Upper lobe of left lung (tissue), 6 donors: ENCODE measurements around the gene MDC1. TPM values are rescaled to one million over a fixed set of nuclear protein-coding genes. Genes with fewer than 3 reads are reported as not detected.

ENCODE experiments used
- ATAC-seq, 2 donors: fragments of 200-7000 bp; cut with Tn5 transposase; one replicate each; pipeline ENCODE4 v1.9.1; 2022; ENCODE audit warnings: mild to moderate bottlenecking in 2 of 2, moderate library complexity in 2 of 2; ENCODE audit not compliant: low FRiP score in 2 of 2
- DNase-seq, 2 donors: peaks; one replicate each; pipeline ENCODE4 v3.0.0-alpha.2; 2019 to 2020
- H3K27ac ChIP-seq, 4 donors: fragments of 200-600 bp; sonication (generic); one replicate each; pipeline ENCODE4 v1.5.1; 2016 to 2019
- H3K27me3 ChIP-seq, 4 donors: fragments of 200-600 bp; sonication (generic); one replicate each; pipeline ENCODE4 v1.5.1; 2017 to 2019
- H3K36me3 ChIP-seq, 4 donors: fragments of 200-600 bp; sonication (generic); one replicate each; pipeline ENCODE4 v1.5.1; 2016 to 2019
- H3K4me1 ChIP-seq, 4 donors: fragments of 200-600 bp; sonication (generic); one replicate each; pipeline ENCODE4 v1.5.1; 2018 to 2019
- H3K4me3 ChIP-seq, 4 donors: fragments of 200-600 bp; sonication (generic); one replicate each; pipeline ENCODE4 v1.5.1; 2017 to 2019; ENCODE audit warnings: mild to moderate bottlenecking in 2 of 4, moderate library complexity in 1 of 4
- H3K9me3 ChIP-seq, 4 donors: fragments of 200-600 bp; sonication (generic); one replicate each; pipeline ENCODE4 v1.5.1; 2018 to 2019
- EP300 ChIP-seq, 4 donors: sonication (generic); formaldehyde crosslinking; IDR thresholded peaks; one replicate each; pipeline ENCODE4 v1.5.1; 2017; ENCODE audit warnings: antibody characterized with exemption in 4 of 4, control low read depth in 2 of 4
- POLR2A ChIP-seq, 4 donors: fragments of 450-650 bp; IDR thresholded peaks; one replicate each; pipeline ENCODE4 v1.5.1; 2016 to 2017; ENCODE audit warnings: antibody characterized with exemption in 4 of 4, mild to moderate bottlenecking in 2 of 4
- POLR2AphosphoS5 ChIP-seq, 2 donors: sonication (generic); formaldehyde crosslinking; IDR thresholded peaks; one replicate each; pipeline ENCODE4 v1.5.1; 2017; ENCODE audit warnings: antibody characterized with exemption in 2 of 2
- WGBS, 2 donors: methylation state at CpG; one replicate each; pipeline ENCODE4 v1.1.5; 2017 to 2018; 5-methylcytosine and 5-hydroxymethylcytosine counted together
- small RNA-seq, 4 donors: library from RNA; depleted of rRNA; stranded (forward); fragments of <200 nt; gene quantifications; one replicate each; pipeline ENCODE3, GENCODE V24; 2016
- total RNA-seq, 6 donors: library from RNA; depleted of rRNA in 4 of 6; stranded (reverse); fragments of >200 nt in 4 of 6; gene quantifications; one replicate each; pipeline versions ENCODE4 v1.1.0 to v1.2.1, GENCODE V29; 2016 to 2021
- TF ChIP-seq, protein P1 (sequence below), 6 experiments: fragments of 450-650 bp in 4 of 6; fragments of 200-600 bp in 2 of 6; sonication (generic) in 2 of 6; IDR thresholded peaks; one replicate each; pipeline ENCODE4 v1.5.1; 2016 to 2019; ENCODE audit warnings: antibody characterized with exemption in 6 of 6
- donor health status: DM: no; HTN: no; CAD: no; lungs with moderate emphysema.
- donor health status: DM: no; HTN: yes; CAD: no; lungs with severe emphysema.

MDC1 gene
- total RNA-seq, 6 donors from 2014 or later, result 13.5 to 33.5 (median 24.2) TPM

DNA sequence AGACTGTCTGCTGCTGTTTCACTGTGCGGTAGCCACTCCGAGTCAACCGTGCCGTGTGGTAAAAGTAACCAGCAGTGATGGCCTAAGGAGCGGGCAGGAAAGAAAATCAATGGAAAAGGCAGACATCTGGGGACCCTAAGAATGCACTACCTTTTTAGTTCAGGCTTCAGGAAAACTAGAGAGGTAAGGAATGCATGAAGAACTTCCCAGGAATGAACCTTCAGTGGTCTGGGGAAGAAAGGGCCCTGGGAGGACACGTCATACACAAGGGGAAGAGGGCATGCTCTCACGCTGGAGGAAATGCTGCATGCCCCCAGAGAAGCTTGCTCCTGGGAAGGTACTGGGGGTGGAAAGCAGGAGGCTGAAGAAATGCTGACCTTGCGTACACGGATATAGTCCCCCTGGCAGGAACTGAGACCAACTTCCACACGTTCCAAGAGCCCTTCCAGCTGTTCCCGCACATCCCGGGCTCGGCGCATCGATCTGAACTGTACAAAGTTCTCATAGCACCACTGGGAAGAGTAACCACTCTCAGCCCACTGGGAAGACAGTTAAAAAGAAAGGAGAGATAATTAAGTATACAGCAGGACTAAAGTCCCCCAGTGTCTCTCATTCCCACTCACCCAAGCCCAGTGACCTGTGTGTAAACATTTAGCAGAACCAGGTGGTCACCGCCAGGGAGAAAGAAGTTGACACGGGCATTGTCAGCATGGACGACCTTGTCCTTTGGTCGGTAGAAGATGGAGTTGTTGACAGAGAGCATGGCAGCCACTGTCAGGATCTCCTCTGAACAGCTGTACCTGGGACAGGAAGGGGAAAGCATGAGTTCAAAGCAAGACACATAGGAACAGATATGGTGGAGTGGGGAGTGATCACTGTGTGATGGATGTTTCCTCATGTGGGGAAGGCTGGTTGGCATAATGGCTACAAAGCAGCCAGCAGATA lies 62.0 kb downstream of the MDC1 start:
- ATAC-seq (no peak), DNase-seq (no peak)
- Histone ChIP-seq H3K9me3 (no peaks in the 10 kb centered on the region), H3K27ac (no peak overlapping the region), H3K27me3 (no peaks in the 10 kb centered on the region), H3K4me3 (no peak overlapping the region), H3K4me1 (no peaks in the 10 kb centered on the region), H3K36me3 (peaks cover 39 to 96% (median 92%) of the 10 kb centered on the region in 4 donors)
- TF ChIP-seq, protein P1, sequence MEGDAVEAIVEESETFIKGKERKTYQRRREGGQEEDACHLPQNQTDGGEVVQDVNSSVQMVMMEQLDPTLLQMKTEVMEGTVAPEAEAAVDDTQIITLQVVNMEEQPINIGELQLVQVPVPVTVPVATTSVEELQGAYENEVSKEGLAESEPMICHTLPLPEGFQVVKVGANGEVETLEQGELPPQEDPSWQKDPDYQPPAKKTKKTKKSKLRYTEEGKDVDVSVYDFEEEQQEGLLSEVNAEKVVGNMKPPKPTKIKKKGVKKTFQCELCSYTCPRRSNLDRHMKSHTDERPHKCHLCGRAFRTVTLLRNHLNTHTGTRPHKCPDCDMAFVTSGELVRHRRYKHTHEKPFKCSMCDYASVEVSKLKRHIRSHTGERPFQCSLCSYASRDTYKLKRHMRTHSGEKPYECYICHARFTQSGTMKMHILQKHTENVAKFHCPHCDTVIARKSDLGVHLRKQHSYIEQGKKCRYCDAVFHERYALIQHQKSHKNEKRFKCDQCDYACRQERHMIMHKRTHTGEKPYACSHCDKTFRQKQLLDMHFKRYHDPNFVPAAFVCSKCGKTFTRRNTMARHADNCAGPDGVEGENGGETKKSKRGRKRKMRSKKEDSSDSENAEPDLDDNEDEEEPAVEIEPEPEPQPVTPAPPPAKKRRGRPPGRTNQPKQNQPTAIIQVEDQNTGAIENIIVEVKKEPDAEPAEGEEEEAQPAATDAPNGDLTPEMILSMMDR (IDR thresholded peaks at IDR 0.05), result no peak
- TF ChIP-seq EP300 (IDR thresholded peaks at IDR 0.05), result no peak
- TF ChIP-seq POLR2AphosphoS5 (IDR thresholded peaks at IDR 0.05), result no peak
- no peak for TF ChIP-seq POLR2A (IDR thresholded peaks at IDR 0.05)
- 92 to 93% methylated on average over 18 to 19 of the region's 19 CpGs for WGBS, 2 donors

DNA sequence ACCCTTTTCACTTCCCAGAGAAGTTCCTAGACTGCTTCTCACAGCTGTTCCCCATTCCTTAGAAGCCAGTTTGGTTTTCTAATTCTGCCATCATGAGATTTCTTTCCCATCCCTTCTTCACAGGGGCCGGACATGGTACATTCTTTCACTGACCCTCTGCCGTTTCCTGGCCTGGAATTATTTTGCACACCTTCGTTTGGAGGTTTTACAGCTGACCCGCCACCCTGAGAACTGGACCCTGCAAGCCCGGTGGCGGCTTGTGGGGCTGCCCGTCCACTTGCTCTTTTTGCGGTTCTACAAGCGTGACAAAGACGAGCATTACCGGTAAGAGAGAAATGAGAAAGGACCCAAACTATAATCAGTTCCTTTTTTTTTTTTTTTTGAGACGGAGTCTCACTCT lies 65.9 kb downstream of the MDC1 start:
- Histone ChIP-seq H3K27ac (no peak overlapping the region), H3K36me3 (peaks cover 24 to 61% (median 55%) of the 10 kb centered on the region in 4 donors), H3K9me3 (no peaks in the 10 kb centered on the region), H3K27me3 (no peaks in the 10 kb centered on the region), H3K4me3 (no peak overlapping the region), H3K4me1 (peaks cover 6 to 18% (median 13%) of the 10 kb centered on the region in 4 donors)
- DNase-seq, result peak in 1 of 2 donors; percentile 33
- 90 to 91% methylated on average over 12 of the region's 12 CpGs for WGBS, 2 donors
- no peak for TF ChIP-seq POLR2AphosphoS5 (IDR thresholded peaks at IDR 0.05)
- TF ChIP-seq, protein P1 (IDR thresholded peaks at IDR 0.05), result no peak
- TF ChIP-seq EP300 (IDR thresholded peaks at IDR 0.05), result no peak
- TF ChIP-seq POLR2A (IDR thresholded peaks at IDR 0.05), result no peak
- no peak for ATAC-seq

Small RNA genes lying within 50 kb of the gene (small RNA-seq; reads per million reads assigned to genes)
- gene RF00019, result 0 reads per million in 4 donors
- 0 reads per million in 4 donors for gene RN7SL353P

Other genes with a start within 250 kb of the MDC1 start
- gene HLA-E, start 227.8 kb downstream of the MDC1 start, total RNA-seq, result 1,000 to 10,000 TPM in 2 of 6 donors, 100 to 1,000 TPM in 4; 553 to 1,296 (median 975) TPM
- 10 to 100 TPM; 30.4 to 60.6 (median 51.2) TPM for gene GNL1, start 160.8 kb downstream of the MDC1 start, total RNA-seq
- 10 to 100 TPM in 1 of 6 donors, 1 to 10 TPM in 5; 6.0 to 13.6 (median 7.0) TPM for gene PRR3, start 160.0 kb downstream of the MDC1 start, total RNA-seq
- 10 to 100 TPM; 41.2 to 57.6 (median 52.9) TPM for gene ABCF1, start 145.8 kb downstream of the MDC1 start, total RNA-seq
- gene PPP1R10, start 100.0 kb downstream of the MDC1 start, total RNA-seq, result 10 to 100 TPM; 32.0 to 72.1 (median 50.7) TPM
- gene MRPS18B, start 99.4 kb downstream of the MDC1 start, total RNA-seq, result 10 to 100 TPM; 23.0 to 62.5 (median 45.7) TPM
- 10 to 100 TPM in 1 of 6 donors, 1 to 10 TPM in 5; 3.1 to 36.7 (median 6.2) TPM for gene ATAT1, start 90.4 kb downstream of the MDC1 start, total RNA-seq
- gene C6orf136, start 70.1 kb downstream of the MDC1 start, total RNA-seq, result 10 to 100 TPM in 5 of 6 donors, 1 to 10 TPM in 1; 8.8 to 57.6 (median 15.2) TPM
- 10 to 100 TPM; 28.1 to 60.8 (median 31.8) TPM for gene DHX16, start 44.3 kb downstream of the MDC1 start, total RNA-seq
- gene PPP1R18, start 30.6 kb downstream of the MDC1 start, total RNA-seq, result 100 to 1,000 TPM in 1 of 6 donors, 10 to 100 TPM in 5; 23.5 to 103 (median 60.8) TPM
- 10 to 100 TPM in 1 of 6 donors, 1 to 10 TPM in 5; 3.3 to 13.4 (median 7.2) TPM for gene NRM, start 26.3 kb downstream of the MDC1 start, total RNA-seq
- 100 to 1,000 TPM in 4 of 6 donors, 10 to 100 TPM in 2; 71.2 to 347 (median 149) TPM for gene TUBB, start 3.1 kb upstream of the MDC1 start, total RNA-seq
- gene FLOT1, start 25.4 kb upstream of the MDC1 start, total RNA-seq, result 100 to 1,000 TPM; 133 to 212 (median 143) TPM
- 10 to 100 TPM in 4 of 6 donors, 1 to 10 TPM in 2; 4.2 to 61.1 (median 19.8) TPM for gene IER3, start 27.3 kb upstream of the MDC1 start, total RNA-seq
- gene DDR1, start 167.2 kb upstream of the MDC1 start, total RNA-seq, result 100 to 1,000 TPM in 5 of 6 donors, 10 to 100 TPM in 1; 75.4 to 147 (median 111) TPM
- 10 to 100 TPM; 10.1 to 47.6 (median 27.6) TPM for gene GTF2H4, start 190.9 kb upstream of the MDC1 start, total RNA-seq
- 10 to 100 TPM; 23.0 to 56.6 (median 29.5) TPM for gene VARS2, start 197.0 kb upstream of the MDC1 start, total RNA-seq
- 100 to 1,000 TPM in 5 of 6 donors, 10 to 100 TPM in 1; 80.7 to 511 (median 229) TPM for gene SFTA2, start 214.9 kb upstream of the MDC1 start, total RNA-seq
- 10 to 100 TPM in 2 of 6 donors, 1 to 10 TPM in 4; 1.8 to 38.8 (median 5.0) TPM for gene MUCL3, start 223.7 kb upstream of the MDC1 start, total RNA-seq